ENCODE data around the gene COL15A1.

COL15A1 gene

DNA sequence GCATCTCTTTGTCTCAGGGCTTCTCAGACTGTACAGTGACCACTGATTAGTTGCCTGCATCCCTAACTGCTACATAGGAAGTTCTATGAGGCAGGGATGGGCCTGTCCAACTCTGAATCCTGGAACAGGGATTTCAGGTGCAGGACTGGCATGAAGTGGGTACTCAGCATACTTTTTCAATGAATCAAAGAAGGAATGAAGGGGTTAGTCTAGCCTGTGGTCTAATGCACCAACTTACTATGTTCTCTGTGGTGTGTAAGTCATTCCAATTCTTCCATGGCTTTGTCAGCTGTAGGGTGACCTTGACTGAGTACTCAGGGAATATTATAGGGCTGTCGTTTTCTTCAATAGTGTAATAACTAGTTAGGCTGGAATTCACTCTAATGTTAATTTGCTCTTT is 8.3 kb downstream of the COL15A1 start:
- no peak for DNase-seq

DNA sequence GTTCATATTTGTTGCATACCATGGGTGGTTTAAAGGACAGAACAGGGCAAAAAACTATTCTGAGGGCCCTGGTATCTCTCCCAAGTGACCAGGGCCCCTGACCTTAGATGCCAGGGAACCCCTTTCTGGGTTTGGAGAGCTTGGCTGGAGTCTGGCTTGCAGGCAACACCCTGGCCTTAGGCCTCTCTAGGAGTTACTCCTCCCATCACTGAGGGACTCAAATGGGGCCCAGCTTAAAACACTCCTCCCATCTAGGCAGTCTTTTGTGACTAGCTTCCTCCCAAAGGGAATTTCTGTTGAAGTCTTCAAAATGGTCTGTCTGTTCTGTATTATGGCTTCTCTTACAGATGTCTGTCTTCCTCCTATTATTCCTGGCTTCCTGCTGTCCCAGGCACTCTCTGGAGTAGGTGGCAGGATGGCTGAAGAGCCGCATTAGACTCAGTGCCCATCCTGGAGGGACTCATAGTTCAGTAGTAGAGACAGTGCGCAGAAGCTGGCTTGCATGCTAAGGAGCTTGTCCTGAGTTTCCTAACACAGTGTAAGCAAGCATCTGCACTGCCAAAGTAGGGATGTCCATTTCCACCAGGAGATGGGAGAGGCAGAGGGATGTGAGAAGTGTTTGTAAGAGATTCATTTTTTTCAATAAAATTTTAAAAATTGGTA is 10.0 kb downstream of the COL15A1 start:
- DNase-seq: no peak

DNA sequence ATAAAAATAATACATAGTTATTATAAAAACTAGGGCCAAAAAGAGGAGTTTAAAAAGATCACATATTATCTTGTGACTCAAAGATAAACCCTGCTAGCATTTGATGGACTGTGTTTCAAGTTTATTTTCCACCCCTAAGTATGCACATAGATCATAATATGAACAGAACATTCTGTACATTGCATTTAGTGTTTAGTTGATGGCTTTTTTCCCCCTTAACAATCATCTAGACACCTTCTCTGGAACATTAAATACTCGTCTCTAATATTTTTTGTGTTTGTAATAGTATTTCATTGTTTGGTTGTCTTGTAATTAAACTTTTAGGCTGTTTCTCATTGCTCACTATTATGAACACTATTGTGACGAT is 10.5 kb downstream of the COL15A1 start:
- no peak for DNase-seq

DNA sequence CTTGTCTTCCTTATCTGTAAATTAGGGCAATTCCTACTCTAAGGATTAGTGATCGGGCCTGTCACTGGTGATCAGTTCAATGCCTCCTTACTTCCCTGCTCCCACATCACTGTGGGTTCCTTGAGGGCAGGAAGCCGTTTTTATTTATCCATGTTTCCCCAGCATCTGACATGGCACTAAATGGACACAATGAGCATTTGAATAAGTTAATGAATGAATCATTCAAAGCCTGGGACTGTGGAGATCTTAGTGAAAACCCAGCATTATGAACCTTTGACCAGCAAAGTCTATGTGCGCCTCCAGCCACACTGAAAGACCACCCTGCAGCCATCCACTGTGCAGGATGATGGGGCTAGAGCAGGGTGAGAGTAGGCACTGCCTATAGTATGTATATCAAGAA is 11.6 kb downstream of the COL15A1 start:
- no peak for DNase-seq

DNA sequence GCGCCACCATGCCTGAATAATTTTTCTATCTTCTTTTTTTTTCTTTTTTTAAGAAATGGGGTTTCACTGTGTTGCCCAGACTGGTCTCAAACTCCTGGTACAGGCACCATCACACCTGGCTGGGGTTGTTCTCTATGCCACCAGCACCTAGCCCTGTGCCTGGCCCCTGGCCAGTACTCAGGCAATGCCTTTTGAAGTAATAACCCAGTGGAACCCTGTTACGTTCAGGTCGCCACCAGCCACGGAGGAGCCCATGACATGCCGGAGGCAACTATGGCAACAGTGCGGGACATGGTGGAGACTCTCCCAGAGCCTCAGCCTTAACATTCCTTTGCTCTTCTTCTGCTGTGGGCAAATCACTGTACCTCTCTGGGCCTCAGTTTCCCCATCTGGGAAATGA is 14.1 kb downstream of the COL15A1 start:
- no peak for DNase-seq

DNA sequence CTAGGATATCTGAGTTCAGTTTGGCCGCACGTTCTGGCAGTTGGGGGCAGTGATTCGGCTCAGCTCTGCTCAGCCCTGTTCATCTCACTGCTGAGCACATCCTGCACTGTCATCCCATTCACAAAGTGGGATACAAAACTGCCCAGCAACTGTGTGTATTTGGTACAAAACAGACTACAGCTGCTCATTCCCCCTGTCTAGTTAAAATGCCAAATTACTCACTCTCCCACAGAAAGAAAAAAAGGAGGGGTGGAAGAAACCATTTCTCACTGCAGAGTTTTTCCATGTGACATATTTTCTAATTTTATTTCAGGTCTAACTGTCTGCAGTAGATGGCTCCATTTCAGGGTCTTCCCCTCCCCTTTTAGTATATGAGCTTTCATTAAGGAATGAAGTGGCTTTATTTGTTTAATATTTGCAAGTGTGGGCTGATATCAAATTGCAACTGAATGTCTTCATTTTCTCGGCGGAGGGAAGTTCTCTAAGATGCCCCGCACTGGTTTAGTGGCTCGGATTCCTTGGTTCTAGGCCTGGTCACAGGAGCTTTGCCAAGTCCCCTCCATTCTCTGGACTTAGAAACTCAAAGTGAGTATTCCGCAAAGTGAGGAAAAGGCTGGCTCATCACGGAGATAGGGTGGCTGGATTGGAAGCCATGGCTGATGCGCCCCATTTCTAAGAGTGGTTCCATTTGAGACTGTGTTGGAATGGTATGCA is 14.7 kb downstream of the COL15A1 start:
- DNase-seq: no peak

DNA sequence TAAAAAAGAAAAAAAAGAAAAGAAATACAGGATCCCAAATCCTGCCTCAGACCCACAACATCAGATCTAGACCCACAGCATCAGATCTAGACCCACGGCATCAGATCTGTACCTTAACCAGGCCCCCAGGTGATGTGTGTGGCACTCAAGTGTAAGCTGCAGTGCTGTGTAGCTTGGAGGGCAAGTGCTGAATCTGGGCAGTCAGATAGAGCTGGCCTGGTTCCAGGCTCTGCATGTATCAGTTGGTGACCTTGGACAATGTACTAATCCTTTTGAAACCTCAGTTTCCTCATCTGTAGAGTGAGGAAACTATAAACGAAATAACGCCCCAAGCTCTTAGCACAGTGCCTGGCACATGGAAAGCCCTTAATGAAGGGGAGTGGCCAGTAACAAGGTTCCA is 16.7 kb downstream of the COL15A1 start:
- DNase-seq: no peak

DNA sequence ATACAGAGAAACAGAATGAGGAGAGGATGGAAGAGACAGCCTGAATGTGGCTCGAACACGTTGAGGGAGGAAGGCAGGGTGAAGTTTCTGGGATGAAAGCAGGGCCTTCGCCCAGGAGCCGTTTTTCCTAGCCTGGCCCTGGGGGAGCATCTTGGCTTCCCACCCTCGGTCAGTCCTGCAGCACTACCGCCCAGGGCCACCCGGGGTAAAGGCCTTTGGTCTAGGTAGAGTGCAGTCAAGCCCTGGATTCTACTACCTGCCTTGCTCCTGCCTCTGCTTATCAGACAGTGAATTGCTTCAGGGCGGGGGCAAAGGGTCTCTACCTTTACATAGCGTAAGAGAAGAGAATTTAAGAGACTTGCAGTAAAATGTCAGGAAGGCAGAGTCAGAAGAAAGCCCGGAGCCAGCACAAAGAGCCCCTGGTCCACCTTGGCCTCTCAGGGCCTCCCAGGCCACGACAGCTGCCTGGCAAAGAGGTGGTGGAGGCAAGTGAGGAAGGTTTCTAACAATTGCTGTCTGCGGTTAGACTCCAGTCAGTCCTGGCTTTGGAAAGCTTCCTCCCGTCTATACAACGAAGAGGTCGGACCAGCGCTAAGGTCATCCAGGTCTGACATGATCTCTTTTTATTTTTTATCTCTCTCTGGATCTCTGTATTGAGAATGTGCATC is 17.9 kb downstream of the COL15A1 start:
- DNase-seq: no peak

DNA sequence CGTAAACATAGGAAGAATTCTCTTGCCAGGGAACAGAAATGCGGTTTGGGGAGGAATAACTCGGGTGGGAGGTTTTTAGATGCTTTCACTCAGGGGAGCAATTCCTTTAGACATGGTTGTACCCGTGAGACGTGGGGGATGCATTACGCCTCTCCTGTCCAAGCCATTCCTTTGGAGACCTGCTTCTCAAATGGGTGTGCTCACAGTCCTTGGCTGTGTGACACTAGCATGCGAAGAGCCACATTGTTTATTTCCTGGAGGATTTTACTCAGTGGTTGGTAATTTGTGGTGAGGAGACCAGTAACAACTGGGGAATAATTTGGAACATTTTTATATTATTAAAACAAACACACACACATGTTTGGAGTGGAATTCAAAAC is 18.5 kb downstream of the COL15A1 start:
- no peak for DNase-seq

DNA sequence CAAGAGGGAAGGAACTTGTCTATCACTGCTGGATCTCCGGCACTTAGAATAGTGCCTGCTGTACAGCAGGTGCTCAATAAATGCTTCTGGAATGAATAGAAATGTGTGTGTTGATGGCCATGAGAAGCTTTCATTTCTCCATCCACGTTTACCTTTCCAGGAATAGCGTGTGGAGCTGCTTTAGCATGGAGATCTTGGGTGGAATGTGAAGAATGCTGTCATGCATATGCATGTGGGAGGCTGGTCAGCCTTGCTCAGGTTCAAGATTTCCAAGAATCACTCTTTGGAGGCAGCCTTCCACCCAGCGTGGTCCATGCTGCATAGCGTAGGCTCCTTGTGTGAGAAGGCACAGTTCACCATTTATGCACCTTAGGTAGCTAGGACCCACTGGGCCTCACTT is 19.2 kb downstream of the COL15A1 start:
- DNase-seq: no peak

DNA sequence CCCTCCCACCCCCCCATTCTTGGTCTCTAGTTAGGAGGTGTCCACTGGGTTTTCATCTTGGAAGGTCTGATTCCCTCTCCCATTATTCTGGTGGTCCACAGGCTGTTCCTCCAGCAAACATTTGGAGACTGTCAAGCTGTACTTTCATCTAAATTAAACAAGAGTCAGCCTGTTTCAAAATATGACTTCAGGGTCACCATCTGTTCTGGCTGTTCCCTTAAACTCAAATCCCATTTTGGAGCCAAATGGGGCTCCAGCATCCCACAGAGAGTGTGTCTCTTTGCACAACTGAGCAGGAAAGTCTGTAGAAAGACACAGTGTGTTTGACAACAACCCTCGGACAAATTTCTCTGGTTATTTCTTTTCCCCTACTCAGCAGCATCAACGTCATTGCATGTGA is 20.5 kb downstream of the COL15A1 start:
- no peak for DNase-seq

DNA sequence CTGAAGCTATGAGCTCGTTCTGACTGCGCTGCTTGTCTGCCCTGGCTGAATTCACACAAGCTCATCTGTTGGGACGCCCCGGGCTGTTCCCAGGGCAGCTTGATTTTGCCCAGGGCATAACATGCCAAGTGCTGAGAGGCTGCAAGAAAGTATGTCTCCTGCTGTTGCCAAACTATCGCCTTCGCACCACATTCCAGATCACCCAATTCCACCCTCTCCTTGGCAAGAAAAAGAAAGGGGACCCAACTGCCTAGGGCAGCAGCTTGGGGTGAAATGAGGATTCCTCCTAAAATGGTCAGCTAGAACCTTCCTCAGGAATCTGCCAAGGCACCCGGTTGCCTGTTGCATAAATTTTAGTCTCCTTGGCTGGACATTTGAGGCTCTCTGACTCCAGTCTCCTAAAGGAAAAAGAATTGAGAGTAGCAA is 21.2 kb downstream of the COL15A1 start:
- no peak for DNase-seq

DNA sequence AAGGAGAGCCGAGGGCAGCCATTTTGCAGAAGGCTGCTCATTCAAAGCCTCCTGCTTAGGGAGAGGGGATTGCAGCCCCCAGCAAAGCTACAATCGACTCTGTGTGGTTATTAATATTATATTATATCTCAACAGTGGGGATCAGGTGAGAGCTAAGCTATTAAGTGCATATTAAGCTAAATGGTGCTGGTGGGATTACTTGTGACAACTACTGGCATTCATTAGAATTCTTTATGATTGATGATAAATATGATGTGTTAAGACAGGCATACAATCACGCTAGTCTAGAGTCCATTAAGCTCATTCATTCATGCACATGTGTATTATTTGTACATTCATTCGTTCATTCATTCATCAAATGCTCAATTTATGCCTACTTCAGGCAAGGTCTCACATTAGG is 23.0 kb downstream of the COL15A1 start:
- no peak for DNase-seq

DNA sequence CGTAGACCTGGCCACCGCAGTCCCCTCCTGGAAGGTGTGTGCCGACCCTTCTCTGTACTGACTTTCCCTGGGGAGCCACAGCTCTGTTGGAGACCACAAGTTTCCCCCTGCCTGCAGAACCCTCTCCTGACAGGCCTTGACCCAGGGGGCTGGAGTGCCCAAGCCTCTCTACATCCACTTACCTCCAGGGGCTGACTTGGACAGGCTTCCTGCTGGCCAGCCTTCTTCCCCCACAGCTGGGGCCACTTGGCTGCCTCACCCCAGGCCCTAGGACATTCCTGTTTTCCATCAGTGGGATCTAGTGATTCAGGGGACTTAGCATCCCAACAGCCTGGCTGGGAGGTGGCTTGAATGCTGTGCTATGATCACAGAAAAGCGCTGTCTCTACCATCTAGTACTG is 23.6 kb downstream of the COL15A1 start:
- no peak for DNase-seq

DNA sequence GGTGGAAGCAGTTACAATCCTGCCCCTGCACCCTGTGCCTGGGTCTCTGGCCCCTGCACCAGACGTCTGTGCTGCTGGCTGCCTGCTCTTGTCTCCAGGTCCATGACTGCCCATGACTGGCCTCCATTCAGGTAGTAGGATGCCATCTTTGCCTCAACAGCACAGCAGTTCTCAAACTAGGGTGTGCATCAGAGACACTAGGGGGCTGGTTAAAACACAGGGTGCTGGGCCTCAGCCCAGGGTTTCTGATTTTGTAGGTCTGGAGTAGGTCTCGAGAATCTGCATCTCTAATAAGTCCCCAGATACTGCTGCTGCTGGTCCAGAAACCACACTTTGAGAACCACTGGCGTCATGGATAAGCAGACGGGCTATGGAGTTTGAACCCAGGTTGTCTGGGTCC is 24.0 kb downstream of the COL15A1 start:
- no peak for DNase-seq

DNA sequence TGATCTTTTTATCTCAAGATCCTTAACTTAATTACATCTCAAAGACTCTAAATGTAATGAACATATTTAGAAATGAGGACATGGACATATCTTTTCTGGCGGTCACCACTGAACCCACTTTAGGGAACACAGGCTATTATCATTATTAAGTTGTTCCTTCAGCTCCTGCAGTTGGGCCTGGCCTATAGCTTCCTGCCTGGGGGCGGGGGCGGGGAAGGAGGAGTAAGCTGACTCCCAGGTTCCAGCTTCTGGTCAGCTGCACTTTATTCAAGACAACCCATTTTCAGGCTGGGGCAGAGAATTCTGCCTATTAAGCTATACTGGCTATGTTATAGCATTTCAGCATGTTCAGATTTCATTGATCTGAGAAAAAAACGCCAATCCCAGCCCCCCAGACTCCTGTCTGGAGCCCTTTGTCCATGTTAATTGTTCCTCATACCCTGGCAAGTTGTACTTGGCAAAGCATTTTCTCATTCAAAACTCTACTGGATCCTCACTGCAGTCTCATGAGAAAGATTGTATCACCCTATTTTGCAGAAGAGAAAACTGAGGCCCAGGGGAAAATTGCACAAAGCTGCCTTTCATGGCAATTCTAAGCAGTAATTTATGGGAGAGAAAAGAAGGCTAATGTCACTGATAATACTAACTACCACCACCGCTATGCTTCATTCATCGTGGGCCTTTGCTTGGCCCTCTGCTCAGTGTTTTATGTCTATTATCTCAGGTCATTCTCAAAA is 25.1 kb downstream of the COL15A1 start:
- no peak for DNase-seq

DNA sequence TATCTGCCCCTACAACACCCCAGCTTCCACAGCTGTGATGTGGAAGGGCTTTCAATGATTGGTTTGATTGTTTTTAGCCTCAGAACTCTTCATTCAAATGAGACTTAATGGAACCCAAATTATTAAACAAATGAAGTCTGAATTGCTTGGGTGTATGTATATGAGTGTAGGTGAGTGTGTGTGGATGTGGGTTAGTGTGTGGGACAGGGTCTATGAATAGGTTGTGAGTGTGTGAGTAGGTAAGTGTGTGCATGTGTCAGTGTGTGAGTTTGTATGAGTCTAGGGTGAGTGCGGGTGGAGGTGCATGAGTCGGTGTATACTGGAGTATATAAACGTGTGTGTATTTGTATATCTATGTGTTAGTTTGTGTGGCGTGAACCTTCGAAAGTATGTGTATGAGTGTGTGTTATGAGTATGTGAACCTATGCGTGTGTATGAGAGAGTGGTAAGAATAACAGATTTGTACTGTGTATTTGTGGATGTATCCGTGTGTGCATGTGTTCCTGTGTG is 26.9 kb downstream of the COL15A1 start:
- no peak for DNase-seq

DNA sequence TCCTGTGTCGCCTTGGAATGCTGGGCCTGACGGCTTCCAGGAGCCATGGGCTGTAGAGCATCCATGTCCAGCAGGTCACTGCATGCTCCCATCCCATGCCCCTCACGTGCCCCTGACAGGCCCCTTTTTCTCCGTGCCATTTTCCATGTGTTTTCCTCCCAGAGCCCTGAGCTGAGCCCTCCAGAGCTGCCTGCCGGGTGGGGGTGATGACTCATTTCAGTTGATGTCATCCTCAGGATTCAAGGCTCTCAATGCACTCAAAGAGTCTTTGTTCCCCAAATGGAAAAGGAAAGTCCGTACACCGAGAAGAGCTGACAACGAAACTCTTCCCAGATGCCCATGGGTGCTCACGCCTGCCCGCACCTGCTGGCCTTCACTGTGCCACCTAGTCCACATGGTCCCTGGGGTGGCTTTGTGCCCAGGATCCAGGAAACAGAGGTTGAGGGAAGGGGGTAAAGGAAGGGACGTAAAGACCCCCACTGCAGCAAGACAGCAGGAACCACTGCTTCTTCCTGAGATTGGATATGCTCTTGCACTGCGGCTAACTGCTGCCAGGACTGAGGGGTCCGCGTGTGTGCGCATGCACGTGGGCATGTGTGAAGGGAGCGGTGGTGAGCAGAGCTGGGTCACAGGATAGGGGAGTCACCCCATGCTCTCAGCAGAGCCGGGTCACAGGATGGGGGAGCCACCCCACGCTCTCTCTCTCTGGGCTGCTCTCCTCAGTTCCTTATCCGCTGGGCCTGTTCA is 27.6 kb downstream of the COL15A1 start:
- DNase-seq: no peak

DNA sequence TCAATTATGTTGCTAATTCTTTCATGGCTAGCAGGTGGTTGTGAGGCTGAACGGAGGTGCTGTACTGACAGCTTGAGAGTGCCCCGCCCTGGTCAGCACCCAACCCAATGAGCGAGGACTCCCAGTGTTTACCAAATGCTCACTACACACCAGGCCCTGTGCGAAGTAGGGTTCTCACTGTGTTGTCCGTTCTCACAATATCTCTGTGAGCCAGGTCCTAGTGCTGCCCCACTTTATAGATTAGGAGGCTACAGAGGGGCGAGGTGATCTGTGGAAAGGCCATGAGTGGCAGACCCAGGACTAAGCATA is 28.2 kb downstream of the COL15A1 start:
- no peak for DNase-seq

DNA sequence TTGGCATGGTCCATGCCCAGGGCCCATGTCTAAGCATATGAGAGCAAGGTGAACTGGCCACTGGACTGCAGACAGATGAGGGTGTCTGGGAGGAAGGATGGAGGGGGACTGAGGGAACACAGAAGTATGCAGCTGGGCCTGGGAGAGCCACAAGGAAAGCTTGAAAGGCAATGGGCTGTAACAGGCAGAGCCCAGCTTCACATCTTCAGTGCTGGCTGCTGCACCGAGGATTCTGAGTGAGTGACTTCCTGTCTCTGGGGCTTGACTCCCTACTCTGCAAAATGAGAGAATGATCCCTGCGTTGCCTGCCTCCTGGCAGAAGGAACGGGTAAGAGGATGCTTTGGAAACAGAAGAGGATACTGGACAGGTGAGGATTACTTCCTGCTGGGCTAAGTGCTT is 29.0 kb downstream of the COL15A1 start:
- DNase-seq: no peak

DNA sequence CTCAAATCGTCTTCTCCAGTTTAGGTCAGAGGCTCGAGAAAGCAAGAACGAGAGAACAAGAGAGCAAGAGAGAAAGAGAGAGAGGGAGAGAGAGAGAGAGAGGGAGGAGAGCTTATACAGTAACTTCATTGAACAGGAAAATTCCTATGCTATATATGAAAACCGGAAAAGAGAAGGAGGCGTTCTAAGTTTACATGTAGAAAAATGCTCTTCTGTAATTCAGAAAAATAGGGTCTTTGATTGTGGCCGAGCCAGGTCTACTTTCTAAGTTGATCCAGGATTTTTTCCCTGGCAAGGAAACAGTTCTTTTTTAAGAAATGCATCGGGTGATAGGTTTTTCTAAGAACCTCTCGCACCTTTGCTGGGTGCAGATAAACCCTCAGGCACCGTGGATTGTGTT is 29.5 kb downstream of the COL15A1 start:
- no peak for DNase-seq

DNA sequence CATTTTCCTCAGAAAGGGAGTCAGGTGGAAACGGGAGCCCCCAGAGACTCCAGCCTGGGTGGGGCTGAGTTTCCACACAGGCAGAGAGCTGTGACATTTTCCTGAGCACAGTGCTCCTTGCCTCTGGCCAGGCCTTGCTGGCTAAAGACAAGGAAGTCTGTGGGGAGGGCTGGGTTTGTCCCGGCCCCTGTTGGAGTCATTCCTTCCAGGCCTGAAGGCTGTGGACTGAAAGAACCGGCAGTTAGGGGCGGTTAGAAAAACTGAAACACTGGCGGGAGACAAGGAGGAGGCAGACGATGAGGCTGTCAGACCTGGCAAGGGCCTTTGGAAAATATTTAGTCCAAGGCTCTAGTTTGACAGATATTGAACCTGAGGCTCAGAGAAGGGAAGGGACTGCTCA is 29.9 kb downstream of the COL15A1 start:
- no peak for DNase-seq

DNA sequence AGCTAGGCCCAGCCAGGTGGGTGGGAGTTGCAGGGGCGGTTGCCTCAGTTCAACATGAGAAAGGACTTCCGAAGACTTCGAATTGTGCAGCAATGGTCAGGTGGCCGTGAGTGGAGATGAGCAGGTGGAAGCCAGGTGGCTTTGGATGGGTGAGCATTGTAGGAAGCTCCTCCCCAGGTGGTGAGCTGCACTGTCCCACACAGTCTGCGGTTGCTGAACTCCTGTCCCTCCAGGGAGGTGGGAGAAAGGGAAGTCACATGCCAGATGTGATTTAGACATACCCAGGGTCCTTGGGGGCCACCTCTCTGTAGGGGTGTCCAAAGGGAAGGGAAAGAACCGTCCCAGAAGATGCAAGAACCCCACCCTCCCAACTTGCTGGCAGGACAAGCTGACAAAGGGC is 30.4 kb downstream of the COL15A1 start:
- DNase-seq: no peak

All from DMS79 treated with DMSO at 0.1 percent for 48 hours (cell line).